ENCODE results near the gene SHC2.

The SHC2 gene

GRCh38 chr19:370641-371330 is 90.0 kb downstream of the SHC2 start:
- DNase-seq = no peak

GRCh38 chr19:369876-370275 is 91.0 kb downstream of the SHC2 start:
- no peak for DNase-seq

DNA sequence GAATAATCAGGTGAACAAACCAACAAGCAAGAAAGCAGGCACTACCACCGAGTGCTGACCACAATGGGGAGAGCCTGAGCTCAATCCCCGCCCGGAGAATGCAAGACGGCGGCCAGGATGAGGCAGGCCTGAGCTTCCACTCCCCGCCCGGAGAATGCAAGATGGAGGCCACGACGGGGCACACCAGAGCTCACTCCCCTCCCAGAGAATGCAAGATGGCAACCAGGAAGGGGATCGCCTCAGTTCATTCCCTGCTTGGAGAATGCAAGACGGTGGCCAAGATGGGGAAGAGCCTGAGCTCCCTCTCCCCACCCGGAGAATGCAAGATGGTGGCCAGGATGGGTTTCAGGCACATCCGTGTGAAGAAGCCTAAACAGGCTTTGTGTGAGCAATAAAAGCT is 91.6 kb downstream of the SHC2 start:
- DNase-seq = no peak

GRCh38 chr19:368630-369024 is 92.2 kb downstream of the SHC2 start:
- DNase-seq = no peak

- DNase-seq = no peak
These were observed 92.7 kb downstream of the SHC2 start for GRCh38 chr19:367963-368629.

DNA sequence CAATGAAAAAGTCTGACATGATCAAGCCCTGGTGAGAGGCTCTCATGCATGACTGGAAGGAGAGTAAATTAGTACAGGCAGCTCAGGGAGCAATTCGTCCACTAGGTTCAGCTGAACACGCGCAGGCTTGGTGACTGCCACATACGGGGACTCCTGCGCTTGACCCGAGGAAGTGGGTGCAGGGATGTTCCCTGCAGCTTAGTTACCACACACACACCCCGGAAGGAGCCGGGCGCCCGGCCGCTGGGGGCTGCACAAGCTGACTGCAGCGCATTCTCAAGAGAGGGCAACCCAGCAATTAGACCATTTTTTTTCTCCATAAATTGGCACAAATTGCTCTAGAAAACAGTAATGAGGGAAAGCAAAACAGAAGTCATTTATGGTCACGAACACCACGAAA is 93.3 kb downstream of the SHC2 start:
- DNase-seq = no peak

GRCh38 chr19:366951-367350 is 93.9 kb downstream of the SHC2 start:
- no peak for DNase-seq
